Upper lobe of left lung (tissue), 4 donors: ENCODE data around the gene EVC.

Source experiments
- POLR2AphosphoS5 ChIP-seq, 2 donors: sonication (generic); formaldehyde crosslinking; IDR thresholded peaks; one replicate each; pipeline ENCODE4 v1.5.1; 2017; ENCODE audit warnings: antibody characterized with exemption in 2 of 2
- TF ChIP-seq, protein P1 (sequence below), 6 experiments: fragments of 450-650 bp in 4 of 6; fragments of 200-600 bp in 2 of 6; sonication (generic) in 2 of 6; IDR thresholded peaks; one replicate each; pipeline ENCODE4 v1.5.1; 2016 to 2019; ENCODE audit warnings: antibody characterized with exemption in 6 of 6

DNA sequence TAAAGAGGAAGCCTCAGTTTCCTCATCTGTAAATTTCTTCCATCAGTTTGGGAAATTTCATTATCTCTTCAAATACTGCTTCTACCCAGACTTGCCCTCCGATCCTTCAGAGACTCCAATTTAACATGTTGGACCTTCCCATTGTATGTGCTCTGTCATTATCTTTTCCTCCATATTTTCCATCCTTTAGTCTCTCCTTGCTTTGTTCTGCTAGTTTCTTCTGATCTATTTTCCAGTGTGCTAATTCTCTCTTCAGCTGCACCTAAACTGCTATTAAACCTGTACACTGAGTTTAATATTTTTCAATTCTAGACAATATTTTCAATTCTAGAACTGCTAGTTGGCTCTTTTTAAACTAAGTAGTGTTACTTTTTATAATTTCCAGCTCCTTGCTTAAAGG lies 65.5 kb downstream of the EVC start:
- no peak for TF ChIP-seq POLR2AphosphoS5 (IDR thresholded peaks at IDR 0.05)
- TF ChIP-seq, protein P1, sequence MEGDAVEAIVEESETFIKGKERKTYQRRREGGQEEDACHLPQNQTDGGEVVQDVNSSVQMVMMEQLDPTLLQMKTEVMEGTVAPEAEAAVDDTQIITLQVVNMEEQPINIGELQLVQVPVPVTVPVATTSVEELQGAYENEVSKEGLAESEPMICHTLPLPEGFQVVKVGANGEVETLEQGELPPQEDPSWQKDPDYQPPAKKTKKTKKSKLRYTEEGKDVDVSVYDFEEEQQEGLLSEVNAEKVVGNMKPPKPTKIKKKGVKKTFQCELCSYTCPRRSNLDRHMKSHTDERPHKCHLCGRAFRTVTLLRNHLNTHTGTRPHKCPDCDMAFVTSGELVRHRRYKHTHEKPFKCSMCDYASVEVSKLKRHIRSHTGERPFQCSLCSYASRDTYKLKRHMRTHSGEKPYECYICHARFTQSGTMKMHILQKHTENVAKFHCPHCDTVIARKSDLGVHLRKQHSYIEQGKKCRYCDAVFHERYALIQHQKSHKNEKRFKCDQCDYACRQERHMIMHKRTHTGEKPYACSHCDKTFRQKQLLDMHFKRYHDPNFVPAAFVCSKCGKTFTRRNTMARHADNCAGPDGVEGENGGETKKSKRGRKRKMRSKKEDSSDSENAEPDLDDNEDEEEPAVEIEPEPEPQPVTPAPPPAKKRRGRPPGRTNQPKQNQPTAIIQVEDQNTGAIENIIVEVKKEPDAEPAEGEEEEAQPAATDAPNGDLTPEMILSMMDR (IDR thresholded peaks at IDR 0.05): no peak
